ENCODE results near the gene SIK2.

The SIK2 gene

DNA sequence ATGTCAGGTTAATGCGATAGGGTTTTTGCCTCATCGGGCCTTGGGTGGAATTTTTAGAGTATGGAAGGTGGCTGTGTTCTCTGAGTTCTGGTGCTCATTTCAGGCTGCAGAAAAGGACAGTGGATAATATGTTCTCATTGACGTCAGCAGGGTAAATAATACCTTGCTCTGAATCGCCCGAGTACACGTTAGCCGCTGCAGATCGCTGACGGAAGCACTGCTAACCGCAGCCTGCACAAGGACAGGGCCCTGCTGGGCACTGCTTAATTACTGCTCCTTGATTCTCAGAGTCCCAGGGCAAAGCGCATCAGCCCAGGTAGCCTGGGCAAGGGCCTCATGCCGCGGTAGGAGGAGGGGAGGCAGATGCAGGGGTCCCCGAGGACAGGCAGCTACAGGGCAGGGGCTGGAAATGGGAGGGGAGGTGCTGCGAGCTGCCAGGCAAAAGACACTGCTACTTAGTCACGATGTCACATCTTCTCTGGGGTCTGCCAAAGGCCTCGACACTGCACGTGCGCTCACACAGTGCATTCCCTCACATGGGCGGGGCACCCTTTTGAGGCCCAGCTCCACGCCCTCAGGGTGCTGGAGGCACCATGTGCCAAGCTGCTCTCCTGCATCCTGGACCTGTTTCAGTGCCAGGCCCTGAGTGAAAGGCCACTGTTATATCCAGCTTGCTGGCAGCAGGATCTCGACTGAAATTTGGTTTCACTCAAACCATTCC is 128.8 kb downstream of the SIK2 start:
- Histone ChIP-seq H3K27ac (replicated peaks) (no peak overlapping the region), H3K4me3 (replicated peaks; ENCODE audit: insufficient read depth, low read length) (no peak overlapping the region), H3K27me3 (ENCODE audit: insufficient read depth, poor library complexity, severe bottlenecking) (no peaks in the 10 kb centered on the region)
- DNase-seq (ENCODE audit: low read depth in 1 of 2, low spot score in 1 of 2): no peak
- TF ChIP-seq POLR2AphosphoS5 (IDR thresholded peaks at IDR 0.05; ENCODE audit: low read depth): no peak
- TF ChIP-seq REST (IDR thresholded peaks at IDR 0.05; ENCODE audit: insufficient replicate concordance, low read depth): no peak
- TF ChIP-seq GABPA (IDR thresholded peaks at IDR 0.05; ENCODE audit: low read depth): no peak
- no peak for TF ChIP-seq SPI1 (IDR thresholded peaks at IDR 0.05; ENCODE audit: borderline replicate concordance, low read depth)
- TF ChIP-seq, protein P1, sequence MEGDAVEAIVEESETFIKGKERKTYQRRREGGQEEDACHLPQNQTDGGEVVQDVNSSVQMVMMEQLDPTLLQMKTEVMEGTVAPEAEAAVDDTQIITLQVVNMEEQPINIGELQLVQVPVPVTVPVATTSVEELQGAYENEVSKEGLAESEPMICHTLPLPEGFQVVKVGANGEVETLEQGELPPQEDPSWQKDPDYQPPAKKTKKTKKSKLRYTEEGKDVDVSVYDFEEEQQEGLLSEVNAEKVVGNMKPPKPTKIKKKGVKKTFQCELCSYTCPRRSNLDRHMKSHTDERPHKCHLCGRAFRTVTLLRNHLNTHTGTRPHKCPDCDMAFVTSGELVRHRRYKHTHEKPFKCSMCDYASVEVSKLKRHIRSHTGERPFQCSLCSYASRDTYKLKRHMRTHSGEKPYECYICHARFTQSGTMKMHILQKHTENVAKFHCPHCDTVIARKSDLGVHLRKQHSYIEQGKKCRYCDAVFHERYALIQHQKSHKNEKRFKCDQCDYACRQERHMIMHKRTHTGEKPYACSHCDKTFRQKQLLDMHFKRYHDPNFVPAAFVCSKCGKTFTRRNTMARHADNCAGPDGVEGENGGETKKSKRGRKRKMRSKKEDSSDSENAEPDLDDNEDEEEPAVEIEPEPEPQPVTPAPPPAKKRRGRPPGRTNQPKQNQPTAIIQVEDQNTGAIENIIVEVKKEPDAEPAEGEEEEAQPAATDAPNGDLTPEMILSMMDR (IDR thresholded peaks at IDR 0.05; ENCODE audit: insufficient read depth, low read length): no peak

GRCh38 chr11:111731821-111732220 is 129.6 kb downstream of the SIK2 start:
- no peaks in the 10 kb centered on the region for H3K27me3 ChIP-seq (ENCODE audit: insufficient read depth, poor library complexity, severe bottlenecking)
- no peak for TF ChIP-seq GABPA (IDR thresholded peaks at IDR 0.05; ENCODE audit: low read depth)
- H3K4me3 ChIP-seq (replicated peaks; ENCODE audit: insufficient read depth, low read length): no peak overlapping the region
- no peak overlapping the region for H3K27ac ChIP-seq (replicated peaks)
- DNase-seq (ENCODE audit: low read depth in 1 of 2, low spot score in 1 of 2): no peak

DNA sequence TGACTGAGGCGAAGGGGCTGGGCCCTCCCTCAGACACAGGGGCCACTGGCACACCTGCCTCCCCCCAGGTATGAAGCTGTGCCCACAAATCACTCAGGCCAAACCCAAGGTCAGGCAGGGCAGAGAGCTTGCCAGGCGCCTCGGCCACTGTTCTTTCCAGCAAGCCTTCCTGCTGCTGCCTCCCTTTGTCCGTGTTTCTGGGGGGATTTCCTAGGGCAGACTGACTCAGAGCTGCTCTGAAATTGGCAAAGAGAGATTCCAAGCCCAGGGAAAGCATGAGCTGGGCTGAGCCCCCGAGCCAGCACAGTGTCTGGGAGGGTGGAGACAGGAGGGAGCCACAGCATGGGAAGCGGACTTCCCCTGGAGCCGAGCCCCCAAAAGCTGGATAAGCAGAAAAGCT is 130.8 kb downstream of the SIK2 start:
- TF ChIP-seq SPI1 (IDR thresholded peaks at IDR 0.05; ENCODE audit: borderline replicate concordance, low read depth) (no peak), REST (IDR thresholded peaks at IDR 0.05; ENCODE audit: insufficient replicate concordance, low read depth) (no peak), GABPA (IDR thresholded peaks at IDR 0.05; ENCODE audit: low read depth) (no peak), POLR2AphosphoS5 (IDR thresholded peaks at IDR 0.05; ENCODE audit: low read depth) (no peak)
- TF ChIP-seq, protein P1 (IDR thresholded peaks at IDR 0.05; ENCODE audit: insufficient read depth, low read length): no peak
- no peaks in the 10 kb centered on the region for H3K27me3 ChIP-seq (ENCODE audit: insufficient read depth, poor library complexity, severe bottlenecking)
- no peak overlapping the region for H3K4me3 ChIP-seq (replicated peaks; ENCODE audit: insufficient read depth, low read length)
- H3K27ac ChIP-seq (replicated peaks): no peak overlapping the region
- DNase-seq (ENCODE audit: low read depth in 1 of 2, low spot score in 1 of 2): no peak

- no peak for DNase-seq (ENCODE audit: low read depth in 1 of 2, low spot score in 1 of 2)
- H3K4me3 ChIP-seq (replicated peaks; ENCODE audit: insufficient read depth, low read length): no peak overlapping the region
- H3K27ac ChIP-seq (replicated peaks): no peak overlapping the region
- no peak for TF ChIP-seq POLR2AphosphoS5 (IDR thresholded peaks at IDR 0.05; ENCODE audit: low read depth)
- TF ChIP-seq, protein P1 (IDR thresholded peaks at IDR 0.05; ENCODE audit: insufficient read depth, low read length): no peak
- no peak for TF ChIP-seq REST (IDR thresholded peaks at IDR 0.05; ENCODE audit: insufficient replicate concordance, low read depth)
- TF ChIP-seq GABPA (IDR thresholded peaks at IDR 0.05; ENCODE audit: low read depth): no peak
- TF ChIP-seq SPI1 (IDR thresholded peaks at IDR 0.05; ENCODE audit: borderline replicate concordance, low read depth): no peak
- no peaks in the 10 kb centered on the region for H3K27me3 ChIP-seq (ENCODE audit: insufficient read depth, poor library complexity, severe bottlenecking)
Observed at GRCh38 chr11:111733611-111734088, 131.4 kb downstream of the SIK2 start.
